Caco-2 (cell line): ENCODE data around the gene DAPL1. TPM values are rescaled to one million over a fixed set of nuclear protein-coding genes. Genes with fewer than 3 reads are reported as not detected.

Experiments
- BruUV-seq: library from RNA; stranded (reverse); fragments of 400-500 nt; replicated peaks from 2 replicates; lab custom pipeline; 2021; lab: Mats Ljungman, UMichigan
- CTCF ChIA-PET: fragments of 300-600 bp; sonication (Branson Sonifier 250); formaldehyde crosslinking; loops from one replicate; lab custom pipeline; 2022; ENCODE audit warnings: antibody characterized with exemption; lab: Charles Lee
- POLR2A ChIA-PET: fragments of 300-600 bp; sonication (Branson Sonifier 250); formaldehyde crosslinking; loops from one replicate; lab custom pipeline; 2022; ENCODE audit warnings: antibody characterized with exemption; lab: Charles Lee
- DNase-seq, 2 experiments: peaks; one replicate each; pipeline versions ENCODE4 v3.0.0 to v3.0.0-alpha.2; 2020 to 2022
- H3K27me3 ChIP-seq: replicated peaks from 2 replicates; pipeline ENCODE4 v1.6.0; 2011; ENCODE audit warnings: low read length; ENCODE audit not compliant: control insufficient read depth, insufficient read depth
- H3K36me3 ChIP-seq: 2 replicates; pipeline ENCODE4 v1.5.1; 2011; ENCODE audit warnings: low read length; ENCODE audit not compliant: control insufficient read depth, insufficient read depth
- H3K4me1 ChIP-seq: fragments of 250-450 bp; sonication (Bioruptor Pico); 2 replicates; pipeline ENCODE4 v1.5.1; 2020; ENCODE audit warnings: mild to moderate bottlenecking
- H3K4me3 ChIP-seq: 2 replicates; pipeline ENCODE4 v1.5.1; 2011; ENCODE audit warnings: low read depth, mild to moderate bottlenecking, control low read depth, low read length
- H3K9me3 ChIP-seq: fragments of 250-450 bp; sonication (Bioruptor Pico); 2 replicates; pipeline ENCODE4 v1.5.1; 2020; ENCODE audit warnings: mild to moderate bottlenecking, moderate library complexity
- H3K27ac Mint-ChIP-seq: one replicate; pipeline ENCODE4 v1.8.0; 2022; ENCODE audit warnings: mixed read lengths; ENCODE audit not compliant: unreplicated experiment
- H3K27me3 Mint-ChIP-seq: one replicate; pipeline ENCODE4 v1.8.0; 2022; ENCODE audit warnings: mixed read lengths; ENCODE audit not compliant: insufficient read depth, unreplicated experiment
- H3K36me3 Mint-ChIP-seq: one replicate; pipeline ENCODE4 v1.8.0; 2022; ENCODE audit warnings: mild to moderate bottlenecking, mixed read lengths; ENCODE audit not compliant: insufficient read depth, unreplicated experiment
- H3K4me1 Mint-ChIP-seq: one replicate; pipeline ENCODE4 v1.8.0; 2022; ENCODE audit warnings: low read depth, mixed read lengths; ENCODE audit not compliant: unreplicated experiment
- H3K4me3 Mint-ChIP-seq: one replicate; pipeline ENCODE4 v1.8.0; 2022; ENCODE audit warnings: mild to moderate bottlenecking, moderate library complexity, mixed read lengths; ENCODE audit not compliant: unreplicated experiment
- H3K9me3 Mint-ChIP-seq: one replicate; pipeline ENCODE4 v1.8.0; 2022; ENCODE audit warnings: mixed read lengths; ENCODE audit not compliant: unreplicated experiment
- intact Hi-C: fragments of 100-400 bp; cut with micrococcal nuclease; formaldehyde crosslinking; loops from one replicate; pipeline ENCODE4 v1.10.0; 2022; ENCODE audit not compliant: unreplicated experiment
- total RNA-seq: library from RNA; stranded (reverse); gene quantifications from 2 replicates; pipeline ENCODE4 v1.2.3, GENCODE V29; 2022
- TF ChIP-seq, protein P1 (sequence below), 2 experiments: fragments of 200-600 bp in 1 of 2; IDR thresholded peaks; 1 replicate in 1 of 2; 2 replicates in 1 of 2; pipeline versions ENCODE4 v1.5.1 to v1.8.0; 2011 to 2022; ENCODE audit warnings: antibody characterized with exemption in 1 of 2, control low read depth in 1 of 2, inconsistent platforms in 1 of 2, low read depth in 1 of 2, low read length in 1 of 2, mild to moderate bottlenecking in 1 of 2, moderate library complexity in 1 of 2; ENCODE audit not compliant: insufficient read depth in 1 of 2, severe bottlenecking in 1 of 2, unreplicated experiment in 1 of 2

DAPL1 gene
- total RNA-seq, 1 experiment from 2014 or later: not detected

DNA sequence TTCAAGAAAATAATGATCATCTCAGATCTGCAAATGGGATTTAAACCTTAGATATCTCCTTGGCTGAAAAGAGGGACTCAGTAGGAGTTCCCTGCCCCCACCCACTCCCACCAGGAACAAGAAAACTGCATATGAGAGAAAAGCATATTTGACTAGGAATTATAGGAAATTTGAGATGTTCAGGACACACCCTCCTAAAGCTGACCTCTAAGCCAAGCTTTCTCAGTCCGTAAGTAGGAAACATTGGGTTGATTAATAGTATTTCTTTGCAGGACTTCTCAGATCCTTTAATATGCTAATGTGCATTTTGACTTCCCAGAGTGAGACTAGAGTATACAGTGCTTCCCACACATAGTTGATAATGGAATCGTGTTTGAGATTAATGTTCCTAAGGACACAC is 47.8 kb upstream of the DAPL1 start:
- Mint-ChIP-seq H3K27ac (no peak overlapping the region), H3K36me3 (no peaks in the 10 kb centered on the region), H3K4me3 (no peak overlapping the region), H3K4me1 (peaks cover 4% of the 10 kb centered on the region), H3K27me3 (no peaks in the 10 kb centered on the region), H3K9me3 (no peaks in the 10 kb centered on the region)
- Histone ChIP-seq H3K27me3 (no peaks in the 10 kb centered on the region), H3K9me3 (no peaks in the 10 kb centered on the region), H3K36me3 (no peaks in the 10 kb centered on the region), H3K4me1 (no peaks in the 10 kb centered on the region), H3K4me3 (no peak overlapping the region)
- BruUV-seq: no TSS peak
- CTCF ChIA-PET: interaction anchor here (0.9 to 1.4 kb wide), 2 partner anchors 12 to 723 kb away, joined by 3 to 5 read pairs; no protein-coding TSS in a partner anchor
- intact Hi-C loops: loop anchor here (5.0 kb wide), 1 partner anchor 60 kb away; no protein-coding TSS in a partner anchor
- no peak for DNase-seq
- TF ChIP-seq, protein P1, sequence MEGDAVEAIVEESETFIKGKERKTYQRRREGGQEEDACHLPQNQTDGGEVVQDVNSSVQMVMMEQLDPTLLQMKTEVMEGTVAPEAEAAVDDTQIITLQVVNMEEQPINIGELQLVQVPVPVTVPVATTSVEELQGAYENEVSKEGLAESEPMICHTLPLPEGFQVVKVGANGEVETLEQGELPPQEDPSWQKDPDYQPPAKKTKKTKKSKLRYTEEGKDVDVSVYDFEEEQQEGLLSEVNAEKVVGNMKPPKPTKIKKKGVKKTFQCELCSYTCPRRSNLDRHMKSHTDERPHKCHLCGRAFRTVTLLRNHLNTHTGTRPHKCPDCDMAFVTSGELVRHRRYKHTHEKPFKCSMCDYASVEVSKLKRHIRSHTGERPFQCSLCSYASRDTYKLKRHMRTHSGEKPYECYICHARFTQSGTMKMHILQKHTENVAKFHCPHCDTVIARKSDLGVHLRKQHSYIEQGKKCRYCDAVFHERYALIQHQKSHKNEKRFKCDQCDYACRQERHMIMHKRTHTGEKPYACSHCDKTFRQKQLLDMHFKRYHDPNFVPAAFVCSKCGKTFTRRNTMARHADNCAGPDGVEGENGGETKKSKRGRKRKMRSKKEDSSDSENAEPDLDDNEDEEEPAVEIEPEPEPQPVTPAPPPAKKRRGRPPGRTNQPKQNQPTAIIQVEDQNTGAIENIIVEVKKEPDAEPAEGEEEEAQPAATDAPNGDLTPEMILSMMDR (IDR thresholded peaks at IDR 0.05; ENCODE audit: insufficient read depth in 1 of 2, low read depth in 1 of 2, low read length in 1 of 2, severe bottlenecking in 1 of 2, unreplicated experiment in 1 of 2): no peak
- POLR2A ChIA-PET: no interaction called here

DNA sequence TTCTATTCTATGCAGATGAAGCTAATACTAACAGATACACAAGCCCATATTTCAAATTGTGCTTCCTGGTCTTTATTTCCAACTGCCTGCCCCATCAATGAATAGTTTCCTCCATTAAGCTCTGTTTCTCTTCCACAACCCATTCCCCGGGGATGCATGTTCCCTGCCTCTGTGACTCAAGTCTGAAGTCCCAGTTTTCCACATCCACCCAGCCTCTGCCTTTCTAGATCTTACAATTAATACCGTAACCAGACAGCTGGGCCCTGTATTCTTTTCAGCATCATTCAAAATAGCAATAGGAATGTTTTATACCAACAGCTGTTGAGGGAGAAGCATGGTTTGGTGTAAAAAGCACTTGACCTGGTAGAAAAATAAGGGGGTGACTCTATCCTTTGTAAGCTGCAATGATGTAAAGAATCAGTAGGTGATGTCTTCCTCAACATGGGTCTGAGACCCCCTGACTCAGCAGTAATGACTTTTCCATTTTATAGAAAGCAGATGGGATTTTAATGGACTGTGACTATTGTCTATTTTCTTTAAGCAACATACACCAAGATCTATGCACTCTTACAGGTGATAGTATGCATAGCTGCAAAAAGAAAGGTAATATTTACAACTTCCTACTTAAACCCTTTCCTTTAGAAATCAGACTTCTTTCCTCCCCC is 46.1 kb upstream of the DAPL1 start:
- H3K4me1 ChIP-seq: 0 out of 2 replicates have a peak, but pooled peaks cover 3% of the 10 kb centered on the region
- Mint-ChIP-seq H3K4me1 (peaks cover 8% of the 10 kb centered on the region), H3K4me3 (no peak overlapping the region), H3K9me3 (no peaks in the 10 kb centered on the region), H3K27ac (no peak overlapping the region), H3K27me3 (no peaks in the 10 kb centered on the region), H3K36me3 (no peaks in the 10 kb centered on the region)
- H3K36me3 ChIP-seq: no peaks in the 10 kb centered on the region
- H3K4me3 ChIP-seq: no peak overlapping the region
- BruUV-seq: no TSS peak
- ChIA-PET CTCF (no interaction called here), POLR2A (no interaction called here)
- intact Hi-C loops: loop anchor here (5.0 kb wide), 1 partner anchor 62 kb away; no protein-coding TSS in a partner anchor
- DNase-seq: no peak
- H3K27me3 ChIP-seq: no peaks in the 10 kb centered on the region
- TF ChIP-seq, protein P1 (IDR thresholded peaks at IDR 0.05; ENCODE audit: insufficient read depth in 1 of 2, low read depth in 1 of 2, low read length in 1 of 2, severe bottlenecking in 1 of 2, unreplicated experiment in 1 of 2): no peak
- no peaks in the 10 kb centered on the region for H3K9me3 ChIP-seq

DNA sequence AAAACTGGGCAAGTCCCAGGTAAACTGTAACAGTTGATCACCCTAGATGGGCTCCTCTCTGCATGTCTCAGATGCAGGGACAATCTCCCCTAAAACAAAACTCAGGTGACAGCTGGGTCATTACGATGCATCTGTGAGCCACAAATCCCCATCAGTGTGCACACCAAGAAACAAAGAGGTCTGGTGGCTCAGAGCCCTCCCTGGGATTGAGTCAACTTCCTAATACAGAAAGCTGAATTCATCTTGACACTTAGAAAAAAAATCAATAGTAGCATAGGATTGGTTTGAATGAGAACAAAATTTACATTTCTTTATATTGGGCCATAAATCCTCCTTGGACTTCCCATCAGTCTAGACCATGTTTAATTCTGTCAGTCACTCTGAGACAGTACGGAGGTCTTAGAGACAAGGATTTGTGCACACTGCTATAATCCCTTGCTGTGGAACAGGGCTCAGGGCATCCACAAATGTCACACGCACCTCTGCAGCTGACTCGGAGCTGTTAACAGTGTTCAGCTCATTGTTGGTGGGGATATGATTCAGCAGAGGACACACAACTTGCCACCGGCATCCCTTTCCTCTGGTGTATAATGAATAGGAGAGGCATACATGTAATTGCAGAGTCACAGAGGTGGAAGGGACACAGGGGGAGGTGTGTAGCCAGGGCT is 44.5 kb upstream of the DAPL1 start:
- BruUV-seq: no TSS peak
- no peaks in the 10 kb centered on the region for H3K36me3 Mint-ChIP-seq
- ChIA-PET CTCF (no interaction called here), POLR2A (no interaction called here)
- DNase-seq: no peak
- TF ChIP-seq, protein P1 (IDR thresholded peaks at IDR 0.05; ENCODE audit: insufficient read depth in 1 of 2, low read depth in 1 of 2, low read length in 1 of 2, severe bottlenecking in 1 of 2, unreplicated experiment in 1 of 2): no peak
- no peak overlapping the region for H3K27ac Mint-ChIP-seq
- H3K4me1 Mint-ChIP-seq: peaks cover 18% of the 10 kb centered on the region
- H3K4me3 Mint-ChIP-seq: no peak overlapping the region
- intact Hi-C loops: no loop called here
- H3K27me3 Mint-ChIP-seq: no peaks in the 10 kb centered on the region
- no peak overlapping the region for H3K4me3 ChIP-seq
- no peaks in the 10 kb centered on the region for H3K9me3 Mint-ChIP-seq
- H3K27me3 ChIP-seq: no peaks in the 10 kb centered on the region
- no peaks in the 10 kb centered on the region for H3K36me3 ChIP-seq
- H3K4me1 ChIP-seq: peaks cover 18% of the 10 kb centered on the region
- H3K9me3 ChIP-seq: no peaks in the 10 kb centered on the region
